HG02678 (cell line): ENCODE data around the gene HELZ2.
"Not testable (repeated sequence)": the region's sequence is repeated elsewhere in the genome, so short reads cannot be mapped to it uniquely, and the experiment has no call there.

ENCODE experiments used
- ATAC-seq: cut with Tn5 transposase; IDR thresholded peaks from one replicate; pipeline ENCODE4 v1.9.1; 2021; ENCODE audit warnings: mild to moderate bottlenecking, moderate library complexity; ENCODE audit not compliant: unreplicated experiment

HELZ2 gene, protein sequence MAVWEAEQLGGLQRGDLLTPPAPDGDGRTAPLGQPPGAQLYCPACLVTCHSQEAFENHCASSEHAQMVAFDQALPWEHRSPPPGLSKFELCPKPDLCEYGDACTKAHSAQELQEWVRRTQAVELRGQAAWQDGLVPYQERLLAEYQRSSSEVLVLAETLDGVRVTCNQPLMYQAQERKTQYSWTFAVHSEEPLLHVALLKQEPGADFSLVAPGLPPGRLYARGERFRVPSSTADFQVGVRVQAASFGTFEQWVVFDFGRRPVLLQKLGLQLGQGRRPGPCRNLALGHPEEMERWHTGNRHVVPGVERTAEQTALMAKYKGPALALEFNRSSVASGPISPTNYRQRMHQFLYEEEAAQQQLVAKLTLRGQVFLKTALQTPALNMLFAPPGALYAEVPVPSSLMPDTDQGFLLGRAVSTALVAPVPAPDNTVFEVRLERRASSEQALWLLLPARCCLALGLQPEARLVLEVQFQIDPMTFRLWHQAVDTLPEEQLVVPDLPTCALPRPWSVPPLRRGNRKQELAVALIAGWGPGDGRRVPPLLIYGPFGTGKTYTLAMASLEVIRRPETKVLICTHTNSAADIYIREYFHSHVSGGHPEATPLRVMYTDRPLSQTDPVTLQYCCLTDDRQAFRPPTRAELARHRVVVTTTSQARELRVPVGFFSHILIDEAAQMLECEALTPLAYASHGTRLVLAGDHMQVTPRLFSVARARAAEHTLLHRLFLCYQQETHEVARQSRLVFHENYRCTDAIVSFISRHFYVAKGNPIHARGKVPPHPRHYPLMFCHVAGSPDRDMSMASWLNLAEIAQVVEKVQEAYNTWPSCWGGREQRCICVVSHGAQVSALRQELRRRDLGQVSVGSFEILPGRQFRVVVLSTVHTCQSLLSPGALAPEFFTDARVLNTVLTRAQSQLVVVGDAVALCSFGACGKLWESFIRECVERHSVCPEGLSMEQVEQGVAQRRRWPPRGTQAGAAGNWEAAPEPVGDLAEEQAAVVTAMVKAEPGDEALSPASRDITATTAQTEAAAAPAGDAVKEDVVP (N-terminal part only)

GRCh38 chr20:63574156-63574828, at the start of gene HELZ2:
Gene HELZ2, minus strand, starts transcription at chr20:63574239. Its CDS starts 1,854 bp downstream, at chr20:63572385.
- no peak for ATAC-seq

- no peak for ATAC-seq
These were observed 48.7 kb upstream of the HELZ2 start for GRCh38 chr20:63622732-63623131.

GRCh38 chr20:63622096-63622495, 48.1 kb upstream of the HELZ2 start:
- ATAC-seq = no peak

DNA sequence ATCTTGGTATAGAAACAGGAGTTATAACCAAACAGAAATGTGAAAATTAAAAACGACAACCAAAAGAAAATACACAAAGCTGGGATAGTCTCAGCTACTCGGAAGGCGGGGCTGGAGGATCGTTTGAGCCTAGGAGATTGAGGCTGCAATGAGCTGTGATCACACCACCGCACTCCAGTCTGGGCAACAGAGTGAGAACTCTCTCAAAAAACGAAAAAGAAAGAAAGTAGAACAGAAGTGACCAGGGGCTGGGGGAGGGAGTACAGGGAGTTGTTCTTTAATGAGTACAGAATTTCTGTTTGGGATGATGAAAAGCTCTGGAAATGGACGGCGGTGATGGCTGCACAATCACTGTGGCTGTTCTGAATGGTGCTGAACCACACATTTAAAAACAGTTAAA, 47.0 kb upstream of the HELZ2 start:
- no peak for ATAC-seq

DNA sequence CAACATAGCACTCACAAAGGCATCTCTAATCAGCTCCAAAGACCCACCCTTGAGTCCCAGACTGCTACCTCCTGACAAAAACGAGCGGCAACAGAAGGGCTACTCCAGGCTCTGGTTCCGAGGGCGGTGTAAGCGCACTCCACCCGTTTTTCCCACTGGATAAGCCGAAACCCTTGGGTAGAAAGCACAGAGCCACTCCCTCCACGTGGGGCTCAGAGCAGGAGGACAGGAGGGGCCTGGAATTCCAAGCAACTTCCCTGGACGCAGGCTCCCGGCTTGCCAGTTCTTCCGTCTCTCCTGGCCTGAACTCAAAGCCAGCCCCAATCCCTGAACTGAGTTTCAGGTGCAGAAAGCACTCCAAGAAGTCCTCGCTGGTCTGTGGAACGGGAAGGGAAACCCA, 45.5 kb upstream of the HELZ2 start:
- no peak for ATAC-seq

DNA sequence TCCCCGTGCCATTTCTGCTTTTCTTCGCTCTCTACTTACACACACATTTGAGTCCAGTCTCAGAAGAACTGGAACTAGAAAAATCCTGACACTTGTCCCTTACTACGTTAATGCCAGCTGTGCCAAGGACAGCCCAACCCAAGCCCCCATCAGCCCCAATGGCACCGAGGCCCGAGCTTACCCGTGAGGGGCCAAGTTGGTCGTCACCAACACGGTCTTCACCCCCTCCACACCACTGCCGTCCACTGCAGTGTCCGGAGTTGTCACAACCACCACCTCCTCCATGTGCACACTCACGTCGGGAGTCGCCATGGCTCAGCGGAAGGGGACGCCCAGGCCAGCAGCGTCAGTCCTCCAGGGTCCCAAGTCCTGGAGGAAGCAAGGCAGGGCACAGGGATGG, 45.0 kb upstream of the HELZ2 start:
- no peak for ATAC-seq

- no peak for ATAC-seq
These were observed 44.4 kb upstream of the HELZ2 start for GRCh38 chr20:63618291-63618980.

DNA sequence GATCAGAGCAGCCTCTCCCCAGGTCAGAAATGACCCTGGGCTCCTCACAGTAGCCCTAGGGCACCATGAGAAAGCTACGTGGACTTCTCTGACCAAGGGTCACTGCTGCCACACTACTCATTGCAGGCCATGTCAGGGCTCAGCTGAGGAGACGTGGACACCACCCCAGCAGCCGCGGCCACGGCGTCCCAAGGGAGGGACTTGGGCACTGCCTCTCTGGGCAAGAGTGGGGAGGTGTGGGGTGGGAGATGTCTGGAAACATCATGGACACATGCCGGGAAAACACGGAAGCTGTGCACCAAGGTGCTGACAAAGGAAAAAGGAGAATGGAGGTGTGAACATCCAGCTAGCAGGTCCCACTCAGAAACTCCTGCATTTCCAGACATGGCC, 43.8 kb upstream of the HELZ2 start:
- no peak for ATAC-seq

DNA sequence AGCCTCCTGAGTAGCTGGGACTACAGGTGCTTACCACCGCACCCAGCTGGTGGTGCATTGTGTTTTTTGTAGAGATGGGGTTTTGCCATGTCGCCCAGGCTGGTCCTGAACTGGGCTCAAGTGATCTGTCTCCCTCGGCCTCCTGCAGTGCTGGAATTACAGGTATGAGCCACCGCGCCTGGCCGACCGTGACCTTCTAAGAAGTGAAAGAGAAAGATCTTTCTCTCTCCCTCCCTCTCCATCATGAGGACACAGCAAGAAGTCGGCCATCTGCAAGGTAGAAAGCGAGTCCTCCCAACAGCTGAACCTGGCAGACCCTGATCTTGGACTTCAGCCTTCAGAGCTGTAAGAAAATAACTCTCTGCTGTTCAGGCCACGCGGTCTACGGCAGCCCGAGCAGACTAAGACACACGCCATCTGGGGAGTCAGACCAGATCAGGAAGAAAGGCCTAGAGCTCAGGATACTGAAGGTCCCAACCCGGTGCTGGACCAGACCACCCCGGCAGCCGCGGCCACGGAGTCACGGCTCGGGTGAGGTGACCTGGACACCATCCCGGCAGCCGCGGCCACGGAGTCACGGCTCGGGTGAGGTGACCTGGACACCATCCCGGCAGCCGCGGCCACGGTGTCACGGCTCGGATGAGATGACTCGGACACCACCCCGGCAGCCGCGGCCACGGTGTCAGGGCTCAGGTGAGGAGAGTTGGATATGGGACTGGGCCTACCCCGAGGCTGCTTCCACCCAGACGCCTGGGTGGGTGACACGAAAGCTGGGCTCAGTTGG, 43.2 kb upstream of the HELZ2 start:
- ATAC-seq = no peak

- ATAC-seq = not testable (repeated sequence)
These were observed 40.0 kb upstream of the HELZ2 start for GRCh38 chr20:63613863-63614594.

DNA sequence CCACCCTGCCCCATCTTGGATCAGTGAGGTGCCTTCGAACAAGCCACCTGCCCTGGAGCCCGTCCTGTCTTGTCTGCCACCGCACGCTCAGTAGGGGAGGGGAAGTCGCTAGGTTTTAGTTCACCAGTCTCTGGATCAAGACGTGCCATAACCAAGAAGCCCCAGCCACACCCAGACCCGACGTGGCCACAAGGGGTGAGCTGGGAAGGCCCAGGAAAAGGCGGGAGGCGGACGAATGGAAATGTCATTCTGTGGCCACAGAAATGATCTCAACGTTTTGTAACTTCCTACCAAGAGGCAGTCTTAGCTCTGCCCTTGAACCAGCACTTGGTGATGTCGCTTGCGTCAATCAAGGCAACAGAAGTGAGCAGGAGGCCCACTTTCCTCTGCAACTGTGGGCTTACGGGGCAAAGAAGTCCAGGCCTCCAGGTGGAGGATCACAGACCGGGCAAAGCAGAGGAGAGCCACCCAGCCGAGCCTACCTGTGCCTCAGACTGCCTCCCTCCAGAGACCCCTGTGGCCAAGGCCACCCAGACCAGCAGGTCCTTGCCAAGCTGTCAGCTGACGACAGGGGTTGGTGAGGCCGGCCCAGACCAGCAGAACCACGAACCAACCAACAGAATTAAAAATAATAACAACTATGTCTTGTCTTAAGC, 38.4 kb upstream of the HELZ2 start:
- no peak for ATAC-seq

GRCh38 chr20:63611646-63612045, 37.6 kb upstream of the HELZ2 start:
- ATAC-seq = no peak

GRCh38 chr20:63610581-63611435, 36.8 kb upstream of the HELZ2 start:
- ATAC-seq = no peak

- ATAC-seq = no peak
These were observed 32.6 kb upstream of the HELZ2 start for GRCh38 chr20:63606686-63607085.

GRCh38 chr20:63602321-63602720, 28.3 kb upstream of the HELZ2 start:
- ATAC-seq = no peak

- not testable (repeated sequence) for ATAC-seq
These were observed 27.6 kb upstream of the HELZ2 start for GRCh38 chr20:63601679-63602078.

- no peak for ATAC-seq
These were observed 25.5 kb upstream of the HELZ2 start for GRCh38 chr20:63599396-63600050.
